Measurements from ENCODE around the gene PPP6R2.
"Not testable (repeated sequence)": the region's sequence is repeated elsewhere in the genome, so short reads cannot be mapped to it uniquely, and the experiment has no call there.

PPP6R2 gene

DNA sequence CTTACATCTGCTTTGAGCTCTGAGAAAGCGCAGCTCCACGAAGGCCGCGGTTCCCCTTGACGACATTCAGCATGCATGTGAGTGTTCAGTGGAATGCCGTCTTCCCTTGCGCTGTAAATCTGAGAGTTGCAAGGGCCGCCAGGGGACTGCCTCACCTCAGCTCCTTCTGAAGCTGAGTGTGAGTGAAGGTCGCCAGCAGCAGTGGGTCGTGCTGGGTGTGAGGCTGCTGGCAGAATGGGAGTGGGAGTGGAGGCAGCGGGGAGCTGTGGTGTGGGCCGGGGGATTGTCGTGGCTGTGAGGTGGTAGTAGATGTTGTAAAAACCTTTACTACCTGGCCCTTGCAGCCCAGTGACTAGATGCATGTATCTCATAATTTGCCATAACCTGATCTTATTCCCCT is 65.2 kb downstream of the PPP6R2 start:
- H3K36me3 Mint-ChIP-seq: no peaks in the 10 kb centered on the region
- H3K9me3 Mint-ChIP-seq (ENCODE audit: low read depth): no peaks in the 10 kb centered on the region
- H3K27ac Mint-ChIP-seq: no peak overlapping the region
- no peak overlapping the region for H3K4me3 Mint-ChIP-seq
- peaks cover 2% of the 10 kb centered on the region for H3K4me1 Mint-ChIP-seq (ENCODE audit: low read depth)
- no peaks in the 10 kb centered on the region for H3K27me3 Mint-ChIP-seq

DNA sequence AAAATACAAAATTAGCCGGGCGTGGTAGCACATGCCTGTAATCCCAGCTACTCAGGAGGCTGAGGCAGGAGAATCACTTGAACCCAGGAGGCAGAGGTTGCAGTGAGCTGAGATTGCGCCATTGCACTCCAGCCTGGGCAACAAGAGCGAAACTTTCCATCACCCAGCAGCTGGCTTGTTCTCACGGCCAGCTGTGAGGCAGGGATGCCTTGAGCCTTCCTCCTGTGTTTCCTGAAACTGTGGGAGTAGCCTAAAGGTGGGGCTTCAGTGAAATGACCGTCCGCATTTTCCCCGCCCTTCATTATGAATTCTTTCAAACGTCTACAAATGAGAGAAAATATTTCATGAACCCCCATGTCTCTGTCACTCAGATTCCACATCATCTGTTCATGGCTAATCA is 65.8 kb downstream of the PPP6R2 start:
- H3K27me3 Mint-ChIP-seq; H3K4me3 Mint-ChIP-seq; H3K4me1 Mint-ChIP-seq (ENCODE audit: low read depth); H3K9me3 Mint-ChIP-seq (ENCODE audit: low read depth); H3K36me3 Mint-ChIP-seq; H3K27ac Mint-ChIP-seq: not testable (repeated sequence)

DNA sequence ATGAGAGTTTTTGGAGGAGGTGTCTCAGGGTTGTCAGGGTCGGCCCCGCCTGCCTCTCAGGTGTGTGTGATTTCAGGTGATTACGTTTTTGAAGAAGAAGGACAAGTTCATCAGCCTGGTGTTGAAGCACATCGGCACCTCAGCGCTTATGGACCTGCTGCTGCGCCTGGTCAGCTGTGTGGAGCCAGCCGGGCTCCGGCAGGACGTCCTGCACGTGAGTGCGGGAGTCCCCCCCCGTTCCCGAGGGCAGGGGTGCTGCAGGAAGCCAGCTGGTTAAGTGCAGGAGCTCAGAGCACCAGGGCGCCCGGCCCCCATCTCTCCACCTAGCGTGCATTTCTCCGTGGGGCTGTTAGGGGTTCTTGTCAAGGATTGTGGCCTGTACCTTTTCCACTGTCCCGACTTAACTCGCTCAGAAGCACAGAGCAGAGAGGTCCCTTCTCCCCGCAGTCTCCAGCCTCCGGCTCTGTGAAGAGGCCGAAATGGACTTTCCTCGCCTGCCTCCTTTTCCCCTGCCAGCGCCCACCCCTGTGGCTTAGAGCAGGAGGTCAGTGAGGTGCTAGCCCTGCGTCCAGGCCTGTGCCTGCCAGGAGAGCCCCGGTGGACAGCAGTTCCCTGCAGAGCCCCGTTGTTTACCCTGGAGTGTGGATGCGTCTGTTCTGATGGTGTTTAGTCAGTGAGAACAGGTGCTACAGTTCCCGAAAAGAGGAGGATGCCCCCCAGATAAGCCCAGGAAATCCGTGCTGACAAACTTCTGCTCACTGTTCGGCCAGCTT is 71.5 kb downstream of the PPP6R2 start:
- Mint-ChIP-seq H3K36me3 (no peaks in the 10 kb centered on the region), H3K9me3 (ENCODE audit: low read depth) (no peaks in the 10 kb centered on the region), H3K4me3 (no peak overlapping the region), H3K27me3 (no peaks in the 10 kb centered on the region), H3K4me1 (ENCODE audit: low read depth) (no peaks in the 10 kb centered on the region), H3K27ac (no peak overlapping the region)

DNA sequence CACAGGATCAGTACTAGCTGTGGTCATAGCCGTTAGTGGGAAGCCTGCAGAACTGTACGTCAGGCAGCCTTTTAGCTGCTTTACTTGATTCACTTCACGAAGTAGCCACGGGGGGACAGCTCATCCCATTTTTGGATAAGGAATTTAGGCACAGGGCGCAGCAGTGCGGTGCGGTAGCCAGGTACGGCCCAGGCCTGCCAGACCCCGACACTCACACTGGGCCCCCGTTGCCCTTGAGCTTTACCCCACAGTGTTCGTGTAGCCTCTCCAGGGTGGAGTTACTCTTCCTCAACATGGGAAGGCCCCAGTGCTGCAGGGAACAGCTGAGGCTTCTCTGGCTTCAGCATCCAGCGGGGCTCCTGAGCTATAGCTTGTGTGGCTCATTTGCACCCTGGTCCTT is 72.3 kb downstream of the PPP6R2 start:
- H3K4me3 Mint-ChIP-seq: no peak overlapping the region
- no peaks in the 10 kb centered on the region for H3K36me3 Mint-ChIP-seq
- H3K9me3 Mint-ChIP-seq (ENCODE audit: low read depth): no peaks in the 10 kb centered on the region
- no peaks in the 10 kb centered on the region for H3K4me1 Mint-ChIP-seq (ENCODE audit: low read depth)
- H3K27me3 Mint-ChIP-seq: no peaks in the 10 kb centered on the region
- H3K27ac Mint-ChIP-seq: no peak overlapping the region

DNA sequence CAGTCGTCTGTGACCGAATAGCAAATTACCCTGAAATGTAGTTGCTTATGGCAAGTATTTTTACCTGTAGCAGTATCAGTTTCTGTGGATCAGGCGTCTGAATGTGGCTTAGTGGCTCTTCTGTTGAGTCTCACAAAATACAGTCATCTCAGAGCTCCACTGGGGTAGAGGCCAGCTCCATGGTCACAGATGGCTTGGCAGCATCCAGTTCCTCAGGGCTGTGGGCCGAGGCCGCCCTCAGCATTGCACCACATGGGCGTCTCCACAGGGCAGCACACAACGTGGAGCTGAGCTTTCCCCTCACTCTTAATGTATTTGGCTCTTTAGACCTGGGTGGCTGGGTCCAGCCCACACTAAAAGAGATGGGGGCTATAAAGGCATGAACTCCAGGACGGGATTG is 73.9 kb downstream of the PPP6R2 start:
- Mint-ChIP-seq H3K4me1 (ENCODE audit: low read depth) (no peaks in the 10 kb centered on the region), H3K4me3 (no peak overlapping the region), H3K9me3 (ENCODE audit: low read depth) (no peaks in the 10 kb centered on the region), H3K36me3 (no peaks in the 10 kb centered on the region), H3K27ac (no peak overlapping the region), H3K27me3 (no peaks in the 10 kb centered on the region)

DNA sequence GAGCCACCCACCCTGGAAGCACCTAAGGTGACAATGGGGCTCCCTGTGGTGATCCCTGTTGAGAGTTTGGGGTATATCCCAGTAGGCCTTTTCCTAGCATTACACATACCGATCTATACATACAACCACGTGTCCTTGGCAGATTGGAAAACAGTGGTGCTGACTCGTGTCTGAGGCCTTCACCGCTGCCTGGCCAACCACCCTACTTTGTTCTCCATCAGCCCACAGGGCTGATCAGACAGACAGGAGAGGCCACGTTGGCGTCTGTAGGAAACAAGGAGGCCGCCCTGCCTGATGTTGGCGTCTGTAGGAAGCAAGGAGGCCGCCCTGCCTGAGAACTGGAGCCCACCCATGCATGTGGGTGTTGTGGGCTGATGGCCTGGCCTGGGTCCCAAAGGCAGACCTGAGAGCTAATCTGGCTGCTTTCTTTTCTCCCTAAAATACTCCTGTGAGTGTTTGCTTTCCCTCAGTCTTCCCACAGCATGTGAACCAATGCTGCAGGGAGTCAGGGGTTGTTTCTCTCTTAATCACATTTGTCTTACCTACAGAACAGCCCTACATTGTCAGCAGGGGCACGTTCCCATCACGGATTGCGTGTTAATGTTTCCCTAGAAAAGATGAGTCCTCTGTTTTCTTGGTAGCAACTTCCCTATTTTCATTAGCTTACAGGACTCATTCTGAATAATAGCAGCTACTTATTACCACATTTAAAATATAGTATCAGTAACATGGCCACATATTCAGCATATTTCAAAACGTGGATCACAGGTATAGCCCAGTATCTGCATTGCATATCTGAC is 74.5 kb downstream of the PPP6R2 start:
- no peaks in the 10 kb centered on the region for H3K4me1 Mint-ChIP-seq (ENCODE audit: low read depth)
- no peaks in the 10 kb centered on the region for H3K27me3 Mint-ChIP-seq
- H3K36me3 Mint-ChIP-seq: no peaks in the 10 kb centered on the region
- H3K27ac Mint-ChIP-seq: no peak overlapping the region
- H3K9me3 Mint-ChIP-seq (ENCODE audit: low read depth): no peaks in the 10 kb centered on the region
- H3K4me3 Mint-ChIP-seq: no peak overlapping the region

DNA sequence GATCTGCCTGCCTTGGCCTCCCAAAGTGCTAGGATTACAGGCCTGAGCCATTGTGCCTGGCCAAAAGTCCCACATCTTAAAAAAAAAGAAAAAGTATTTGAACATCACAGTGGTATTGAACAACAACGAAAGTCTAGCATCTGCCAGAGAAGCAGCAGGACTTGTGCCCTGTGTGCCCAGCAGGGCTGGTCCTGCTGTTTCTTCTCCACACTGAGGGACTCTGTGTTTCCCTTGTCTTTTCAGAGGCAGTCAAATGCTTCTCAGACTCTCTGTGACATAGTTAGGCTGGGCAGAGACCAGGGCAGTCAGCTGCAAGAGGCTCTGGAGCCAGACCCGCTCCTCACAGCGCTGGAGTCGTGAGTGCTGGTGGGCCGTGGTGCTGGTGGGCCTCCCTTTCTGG is 75.5 kb downstream of the PPP6R2 start:
- Mint-ChIP-seq H3K4me3 (no peak overlapping the region), H3K27ac (no peak overlapping the region), H3K27me3 (no peaks in the 10 kb centered on the region), H3K36me3 (no peaks in the 10 kb centered on the region), H3K4me1 (ENCODE audit: low read depth) (no peaks in the 10 kb centered on the region), H3K9me3 (ENCODE audit: low read depth) (no peaks in the 10 kb centered on the region)

DNA sequence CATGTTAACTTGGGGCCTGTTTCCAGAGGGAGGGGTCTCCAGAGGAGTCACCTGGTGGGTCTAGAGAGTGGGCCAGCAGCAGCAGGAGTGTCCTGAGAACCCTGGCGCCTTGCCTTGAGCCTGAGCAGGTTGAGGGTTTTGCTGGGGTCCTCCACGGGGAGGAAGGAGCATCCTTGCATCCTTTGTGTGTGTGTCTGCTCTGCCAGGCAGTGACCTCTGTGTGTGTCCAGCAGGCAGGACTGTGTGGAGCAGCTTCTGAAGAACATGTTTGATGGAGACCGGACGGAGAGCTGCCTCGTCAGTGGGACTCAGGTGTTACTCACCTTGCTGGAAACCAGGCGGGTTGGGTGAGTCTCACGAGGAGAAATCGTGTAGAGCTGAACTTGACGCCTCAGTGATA is 76.0 kb downstream of the PPP6R2 start:
- Mint-ChIP-seq H3K4me1 (ENCODE audit: low read depth) (no peaks in the 10 kb centered on the region), H3K4me3 (no peak overlapping the region), H3K27ac (no peak overlapping the region)

DNA sequence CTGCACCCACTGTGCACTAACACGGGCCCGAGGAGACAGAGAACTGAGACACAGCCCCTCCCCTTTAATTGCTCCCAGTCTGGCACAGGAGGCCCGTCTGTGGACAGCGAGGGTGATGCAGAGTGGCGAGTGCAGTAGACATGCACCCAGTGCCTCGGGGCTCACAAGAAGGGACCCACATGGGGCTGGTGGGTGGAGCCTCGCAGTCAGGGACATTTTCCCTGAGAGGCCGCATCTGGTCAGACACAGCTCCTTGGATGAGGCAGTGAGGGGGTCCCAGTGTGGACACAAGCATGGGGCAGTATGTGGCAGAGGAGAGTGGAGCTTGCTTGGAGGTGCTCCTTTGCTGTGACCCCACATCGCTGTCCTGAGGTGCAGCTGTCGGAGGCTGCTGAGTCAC is 76.9 kb downstream of the PPP6R2 start:
- Mint-ChIP-seq H3K4me1 (ENCODE audit: low read depth) (no peaks in the 10 kb centered on the region), H3K36me3 (peaks cover 2% of the 10 kb centered on the region), H3K27me3 (no peaks in the 10 kb centered on the region), H3K4me3 (no peak overlapping the region), H3K27ac (no peak overlapping the region), H3K9me3 (ENCODE audit: low read depth) (no peaks in the 10 kb centered on the region)

More for the DNA sequence above, 76.0 kb downstream of the PPP6R2 start:
- no peaks in the 10 kb centered on the region for H3K9me3 Mint-ChIP-seq (ENCODE audit: low read depth)
- H3K36me3 Mint-ChIP-seq: no peaks in the 10 kb centered on the region
- no peaks in the 10 kb centered on the region for H3K27me3 Mint-ChIP-seq

DNA sequence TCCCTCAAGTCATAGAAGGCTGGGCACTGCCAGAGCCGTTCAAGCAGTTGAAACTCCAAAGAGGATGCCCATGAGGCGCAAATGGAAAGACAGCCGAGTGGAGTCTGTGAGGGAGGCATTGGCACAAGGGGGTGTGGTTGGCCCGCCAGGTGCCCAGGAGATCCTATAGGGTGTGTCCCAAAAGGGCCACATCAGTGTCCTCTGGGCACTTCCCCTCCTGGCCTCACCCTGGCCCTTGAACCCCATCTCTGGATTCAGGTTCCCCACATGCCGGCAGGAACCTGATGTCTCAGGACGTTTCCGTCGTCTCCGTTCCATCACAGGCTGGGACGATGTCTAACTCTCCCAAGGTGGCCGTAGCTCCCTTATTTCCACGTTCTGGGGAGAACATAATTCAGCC is 77.5 kb downstream of the PPP6R2 start:
- Mint-ChIP-seq H3K27ac (no peak overlapping the region), H3K9me3 (ENCODE audit: low read depth) (no peaks in the 10 kb centered on the region), H3K36me3 (peaks cover 3% of the 10 kb centered on the region), H3K4me1 (ENCODE audit: low read depth) (no peaks in the 10 kb centered on the region), H3K27me3 (no peaks in the 10 kb centered on the region), H3K4me3 (no peak overlapping the region)

DNA sequence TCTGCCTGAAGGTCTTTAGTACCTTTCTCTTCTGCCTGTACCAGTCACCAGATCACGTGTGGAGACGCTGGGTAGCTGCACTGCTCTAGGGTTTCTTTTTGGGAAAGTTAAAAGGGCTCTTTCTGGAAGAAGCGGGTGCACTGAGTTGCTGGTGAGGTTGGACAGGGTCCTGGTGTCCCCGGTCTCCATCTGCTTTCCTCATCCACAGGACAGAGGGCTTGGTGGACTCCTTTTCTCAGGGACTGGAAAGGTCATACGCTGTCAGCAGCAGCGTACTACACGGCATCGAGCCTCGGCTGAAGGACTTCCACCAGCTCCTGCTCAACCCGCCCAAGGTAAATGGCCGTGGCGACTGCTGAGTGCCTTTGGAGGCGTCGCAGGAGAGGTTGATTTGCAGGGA is 78.9 kb downstream of the PPP6R2 start:
- no peaks in the 10 kb centered on the region for H3K27me3 Mint-ChIP-seq
- H3K36me3 Mint-ChIP-seq: peaks cover 3% of the 10 kb centered on the region
- H3K4me3 Mint-ChIP-seq: no peak overlapping the region
- no peak overlapping the region for H3K27ac Mint-ChIP-seq
- no peaks in the 10 kb centered on the region for H3K9me3 Mint-ChIP-seq (ENCODE audit: low read depth)
- no peaks in the 10 kb centered on the region for H3K4me1 Mint-ChIP-seq (ENCODE audit: low read depth)

DNA sequence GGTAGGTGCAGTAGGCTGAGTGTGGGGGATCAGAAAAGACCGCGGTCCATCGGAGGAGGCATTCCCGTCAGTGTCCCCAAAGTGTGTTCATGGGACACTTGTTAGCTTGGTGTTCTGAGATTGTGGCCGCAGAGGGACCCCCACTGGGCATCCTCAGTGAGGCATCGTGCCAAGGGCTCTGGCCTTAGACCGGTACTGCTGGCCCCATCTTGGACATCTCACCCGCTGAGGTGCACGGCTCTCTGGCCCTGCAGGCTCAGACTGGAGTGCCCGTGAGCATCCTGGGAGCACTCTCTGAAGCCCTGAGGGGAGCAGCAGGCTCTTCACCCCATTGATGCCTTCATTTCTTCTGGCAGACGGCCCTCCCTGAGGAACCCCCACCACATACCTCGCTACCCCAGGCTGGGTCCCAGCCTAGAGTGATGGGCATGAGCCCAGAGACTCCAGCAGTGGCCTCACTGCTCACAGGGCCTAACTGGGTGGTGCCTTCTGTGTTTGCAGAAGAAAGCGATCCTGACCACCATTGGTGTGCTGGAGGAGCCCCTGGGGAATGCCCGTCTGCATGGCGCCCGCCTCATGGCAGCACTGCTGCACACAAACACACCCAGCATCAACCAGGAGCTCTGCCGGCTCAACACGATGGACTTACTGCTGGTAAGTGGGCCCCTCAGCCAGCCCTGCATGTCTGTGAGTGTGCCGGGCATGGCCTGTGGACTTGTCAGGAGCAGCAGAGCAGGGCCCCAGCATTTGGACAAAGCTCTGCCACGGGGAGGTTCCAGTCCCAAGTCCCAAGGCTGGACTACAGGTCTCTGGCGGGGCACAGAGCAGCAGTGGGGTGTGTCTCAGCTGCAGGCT is 80.1 kb downstream of the PPP6R2 start:
- peaks cover 3% of the 10 kb centered on the region for H3K36me3 Mint-ChIP-seq
- H3K4me1 Mint-ChIP-seq (ENCODE audit: low read depth): no peaks in the 10 kb centered on the region
- H3K4me3 Mint-ChIP-seq: no peak overlapping the region
- H3K27me3 Mint-ChIP-seq: no peaks in the 10 kb centered on the region
- H3K9me3 Mint-ChIP-seq (ENCODE audit: low read depth): no peaks in the 10 kb centered on the region
- H3K27ac Mint-ChIP-seq: no peak overlapping the region

DNA sequence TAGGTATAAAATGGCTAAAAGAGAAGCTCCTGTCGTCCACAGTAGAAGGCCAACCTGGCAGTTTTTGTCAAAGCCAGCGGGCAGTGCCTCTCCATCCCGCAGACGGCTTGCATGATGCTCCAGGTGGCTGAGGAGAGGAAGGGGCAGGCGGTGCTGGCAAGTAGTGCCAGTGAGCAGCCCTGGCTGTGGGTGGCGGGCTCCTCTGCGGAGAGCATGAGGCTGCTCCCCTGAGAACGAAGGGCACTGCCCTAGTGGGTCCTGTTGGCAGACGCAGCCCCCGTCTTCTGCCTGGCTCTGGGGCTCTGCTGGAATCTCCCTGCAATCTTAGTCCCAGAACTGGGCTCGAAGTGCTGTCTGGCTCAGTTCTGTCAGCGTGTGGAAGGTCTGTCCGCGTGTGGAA is 80.8 kb downstream of the PPP6R2 start:
- Mint-ChIP-seq H3K9me3 (ENCODE audit: low read depth) (no peaks in the 10 kb centered on the region), H3K27ac (no peak overlapping the region), H3K27me3 (no peaks in the 10 kb centered on the region)

DNA sequence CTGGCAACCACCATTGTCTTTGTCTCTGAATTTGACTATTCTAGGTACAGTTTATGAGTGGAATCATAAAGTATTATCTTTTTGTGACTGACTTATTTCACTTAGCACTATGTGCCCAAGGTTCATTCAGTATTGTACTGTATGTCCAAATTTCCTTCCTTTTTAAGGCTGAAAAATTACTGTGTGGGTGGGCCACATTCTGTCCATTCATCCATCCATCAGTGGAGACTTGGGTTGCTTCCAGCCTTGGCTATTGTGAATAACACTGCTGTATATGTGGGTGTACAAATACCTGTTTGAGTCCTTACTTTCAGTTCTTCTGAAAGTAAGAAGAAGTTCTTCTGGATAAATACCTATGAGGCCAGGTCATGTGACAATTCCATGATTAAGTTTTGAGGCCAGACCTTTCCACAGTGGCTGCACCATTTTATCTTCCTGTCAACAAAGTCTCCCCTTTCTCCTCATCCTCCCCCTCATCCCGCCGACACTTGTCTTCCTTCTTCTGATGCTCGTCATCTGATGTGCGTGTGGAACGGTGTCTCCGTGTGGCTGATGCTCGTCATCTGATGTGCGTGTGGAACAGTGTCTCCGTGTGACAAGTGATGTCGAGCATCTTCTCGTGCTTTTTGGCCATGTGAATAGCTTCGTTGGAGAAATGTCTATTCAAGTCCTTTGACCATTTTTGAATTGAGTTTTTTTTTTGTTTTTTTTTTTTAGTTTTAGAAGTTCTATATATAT is 82.2 kb downstream of the PPP6R2 start:
- H3K4me3 Mint-ChIP-seq: no peak overlapping the region
- no peak overlapping the region for H3K27ac Mint-ChIP-seq
- H3K27me3 Mint-ChIP-seq: no peaks in the 10 kb centered on the region
- H3K4me1 Mint-ChIP-seq (ENCODE audit: low read depth): no peaks in the 10 kb centered on the region
- peaks cover 3% of the 10 kb centered on the region for H3K36me3 Mint-ChIP-seq
- no peaks in the 10 kb centered on the region for H3K9me3 Mint-ChIP-seq (ENCODE audit: low read depth)

More for the DNA sequence above, 80.8 kb downstream of the PPP6R2 start:
- H3K36me3 Mint-ChIP-seq: peaks cover 3% of the 10 kb centered on the region
- no peaks in the 10 kb centered on the region for H3K4me1 Mint-ChIP-seq (ENCODE audit: low read depth)
- no peak overlapping the region for H3K4me3 Mint-ChIP-seq

Data from activated naive CD8-positive, alpha-beta T cell (primary cell).